BLaER1 treated with 17β-estradiol and CSF1 and Interleukin-3, amounts not matched to agents 10 nM and 100 nM (cell line): ENCODE data around the gene UQCC5.

Experiments
- H3K27ac ChIP-seq, 11 experiments: shearing (Covaris generic); formaldehyde crosslinking; 2 replicates each; pipeline ENCODE4 v1.8.1; 2022
- H3K27me3 ChIP-seq, 11 experiments: shearing (Covaris generic); formaldehyde crosslinking; 2 replicates each; pipeline ENCODE4 v1.8.1; 2022
- H3K36me3 ChIP-seq, 11 experiments: shearing (Covaris generic); formaldehyde crosslinking; 2 replicates each; pipeline ENCODE4 v1.8.1; 2022
- H3K4me1 ChIP-seq, 10 experiments: shearing (Covaris generic); formaldehyde crosslinking; 2 replicates each; pipeline ENCODE4 v1.8.1; 2022
- H3K4me2 ChIP-seq, 11 experiments: shearing (Covaris generic); formaldehyde crosslinking; 2 replicates each; pipeline ENCODE4 v1.8.1; 2022
- H3K4me3 ChIP-seq, 10 experiments: shearing (Covaris generic); formaldehyde crosslinking; 2 replicates each; pipeline ENCODE4 v1.8.1; 2022
- H3K9ac ChIP-seq, 11 experiments: shearing (Covaris generic); formaldehyde crosslinking; 2 replicates each; pipeline ENCODE4 v1.8.1; 2022
- H3K9me3 ChIP-seq, 11 experiments: shearing (Covaris generic); formaldehyde crosslinking; replicated peaks in 1 of 11; 2 replicates each; pipeline ENCODE4 v1.8.1; 2022
- H4K20me1 ChIP-seq, 11 experiments: shearing (Covaris generic); formaldehyde crosslinking; 2 replicates each; pipeline ENCODE4 v1.8.1; 2022
- Cebpa-rat ChIP-seq, 11 experiments: shearing (Covaris generic); IDR thresholded peaks; 2 replicates each; pipeline ENCODE4 v1.8.1; 2022

Gene UQCC5

GRCh38 chr3:52555056-52555455 lies 18.7 kb downstream of the UQCC5 start:
- Histone ChIP-seq H3K4me2 (no peak overlapping the region), H3K27ac (no peak overlapping the region), H3K36me3 (peaks cover 98 to 100% (median 99%) of the 10 kb centered on the region in 11 experiments), H3K27me3 (no peaks in the 10 kb centered on the region), H3K4me1 (peaks cover 0 to 28% (median 0%) of the 10 kb centered on the region in 10 experiments; a peak in 5 of 20 replicates), H3K4me3 (no peak overlapping the region), H3K9me3 (no peaks in the 10 kb centered on the region), H3K9ac (no peak overlapping the region), H4K20me1 (peaks cover 12 to 94% (median 71%) of the 10 kb centered on the region in 11 experiments; a peak in 19 of 22 replicates)
- TF ChIP-seq Cebpa-rat (IDR thresholded peaks at IDR 0.05), result no peak

GRCh38 chr3:52557011-52557960 lies 20.9 kb downstream of the UQCC5 start:
- Histone ChIP-seq H3K27me3 (no peaks in the 10 kb centered on the region), H3K4me1 (peaks cover 0 to 8% (median 0%) of the 10 kb centered on the region in 10 experiments; a peak in 5 of 20 replicates), H3K4me2 (no peak overlapping the region), H3K4me3 (no peak overlapping the region), H4K20me1 (peaks cover 6 to 71% (median 49%) of the 10 kb centered on the region in 11 experiments; a peak in 19 of 22 replicates), H3K27ac (no peak overlapping the region), H3K36me3 (peaks cover 98 to 100% (median 99%) of the 10 kb centered on the region in 11 experiments), H3K9ac (no peak overlapping the region), H3K9me3 (no peaks in the 10 kb centered on the region)
- TF ChIP-seq Cebpa-rat (IDR thresholded peaks at IDR 0.05), result no peak

- no peaks in the 10 kb centered on the region for H3K9me3 ChIP-seq
- no peak overlapping the region for H3K9ac ChIP-seq
- no peak overlapping the region for H3K4me3 ChIP-seq
- peaks cover 0 to 60% (median 37%) of the 10 kb centered on the region in 11 experiments; a peak in 18 of 22 replicates for H4K20me1 ChIP-seq
- TF ChIP-seq Cebpa-rat (IDR thresholded peaks at IDR 0.05), result no peak
- peaks cover 98 to 100% (median 100%) of the 10 kb centered on the region in 11 experiments for H3K36me3 ChIP-seq
- no peaks in the 10 kb centered on the region for H3K27me3 ChIP-seq
- no peak overlapping the region for H3K27ac ChIP-seq
- H3K4me1 ChIP-seq, result no peaks in the 10 kb centered on the region
- H3K4me2 ChIP-seq, result no peak overlapping the region
Observed at GRCh38 chr3:52558436-52558835, 22.0 kb downstream of the UQCC5 start.

- Histone ChIP-seq H3K9ac (no peak overlapping the region), H3K27ac (no peak overlapping the region), H3K4me2 (no peak overlapping the region), H3K36me3 (peaks cover 96 to 100% (median 99%) of the 10 kb centered on the region in 11 experiments), H3K4me1 (no peaks in the 10 kb centered on the region), H3K4me3 (no peak overlapping the region), H4K20me1 (peaks cover 0 to 36% (median 17%) of the 10 kb centered on the region in 11 experiments; a peak in 12 of 22 replicates), H3K9me3 (no peaks in the 10 kb centered on the region), H3K27me3 (no peaks in the 10 kb centered on the region)
- TF ChIP-seq Cebpa-rat (IDR thresholded peaks at IDR 0.05), result no peak
Observed at GRCh38 chr3:52561028-52561747, 24.8 kb downstream of the UQCC5 start.

GRCh38 chr3:52563984-52564383 lies 27.6 kb downstream of the UQCC5 start:
- no peaks in the 10 kb centered on the region for H3K27me3 ChIP-seq
- no peak overlapping the region for H3K4me3 ChIP-seq
- no peak overlapping the region for H3K9ac ChIP-seq
- no peaks in the 10 kb centered on the region for H3K4me1 ChIP-seq
- H3K27ac ChIP-seq, result no peak overlapping the region
- H3K9me3 ChIP-seq, result no peaks in the 10 kb centered on the region
- peaks cover 0 to 12% (median 0%) of the 10 kb centered on the region in 11 experiments; a peak in 6 of 22 replicates for H4K20me1 ChIP-seq
- TF ChIP-seq Cebpa-rat (IDR thresholded peaks at IDR 0.05), result no peak
- peaks cover 83 to 100% (median 94%) of the 10 kb centered on the region in 11 experiments for H3K36me3 ChIP-seq
- H3K4me2 ChIP-seq, result no peak overlapping the region

- Histone ChIP-seq H4K20me1 (peaks cover 0 to 9% (median 0%) of the 10 kb centered on the region in 11 experiments; a peak in 2 of 22 replicates), H3K4me3 (no peak overlapping the region), H3K4me2 (no peak overlapping the region), H3K27ac (no peak overlapping the region), H3K9ac (no peak overlapping the region), H3K9me3 (no peaks in the 10 kb centered on the region), H3K36me3 (peaks cover 80 to 100% (median 94%) of the 10 kb centered on the region in 11 experiments), H3K4me1 (no peaks in the 10 kb centered on the region), H3K27me3 (no peaks in the 10 kb centered on the region)
- TF ChIP-seq Cebpa-rat (IDR thresholded peaks at IDR 0.05), result no peak
Observed at GRCh38 chr3:52568069-52568468, 31.7 kb downstream of the UQCC5 start.

- Histone ChIP-seq H3K27me3 (no peaks in the 10 kb centered on the region), H3K4me2 (no peak overlapping the region), H3K36me3 (peaks cover 80 to 100% (median 94%) of the 10 kb centered on the region in 11 experiments), H3K4me1 (no peaks in the 10 kb centered on the region), H3K27ac (no peak overlapping the region), H3K9me3 (no peaks in the 10 kb centered on the region), H3K4me3 (no peak overlapping the region), H4K20me1 (peaks cover 0 to 16% (median 5%) of the 10 kb centered on the region in 11 experiments; a peak in 6 of 22 replicates), H3K9ac (no peak overlapping the region)
- TF ChIP-seq Cebpa-rat (IDR thresholded peaks at IDR 0.05), result no peak
Observed at GRCh38 chr3:52570076-52570475, 33.7 kb downstream of the UQCC5 start.

- Histone ChIP-seq H4K20me1 (peaks cover 0 to 16% (median 5%) of the 10 kb centered on the region in 11 experiments; a peak in 6 of 22 replicates), H3K4me2 (no peak overlapping the region), H3K9me3 (no peaks in the 10 kb centered on the region), H3K27me3 (no peaks in the 10 kb centered on the region), H3K4me3 (no peak overlapping the region), H3K4me1 (no peaks in the 10 kb centered on the region), H3K27ac (no peak overlapping the region), H3K9ac (no peak overlapping the region), H3K36me3 (peaks cover 88 to 100% (median 96%) of the 10 kb centered on the region in 11 experiments)
- TF ChIP-seq Cebpa-rat (IDR thresholded peaks at IDR 0.05), result no peak
Observed at GRCh38 chr3:52572221-52572620, 35.8 kb downstream of the UQCC5 start.
